ENCODE measurements around the gene WFDC12. TPM values are rescaled to one million over a fixed set of nuclear protein-coding genes. Genes with fewer than 3 reads are reported as not detected.

WFDC12 gene
- total RNA-seq, 2 experiments from 2014 or later: not detected

DNA sequence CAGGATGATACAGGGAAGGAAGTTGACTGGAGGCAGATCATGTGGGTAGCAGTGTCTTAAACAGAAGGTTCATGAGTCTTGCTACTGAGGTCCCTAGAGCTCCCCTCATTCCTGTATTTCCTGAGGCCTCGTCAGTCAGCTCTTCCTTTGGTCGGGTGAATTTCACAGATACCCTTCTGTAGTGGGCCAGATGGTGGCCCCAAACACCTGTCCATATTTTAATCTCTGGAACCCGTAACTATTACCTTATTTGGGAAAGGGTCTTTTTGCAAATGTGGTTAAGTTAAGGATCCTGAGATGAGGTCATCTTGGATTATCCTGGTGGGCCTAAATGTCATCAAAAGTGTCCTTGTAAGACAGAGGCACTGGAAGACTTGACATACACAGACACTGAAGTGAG lies 32.9 kb downstream of the WFDC12 start:
- no TSS peak for BruUV-seq (replicated peaks)
- Histone ChIP-seq H3K9me3 (ENCODE audit: low read length) (no peaks in the 10 kb centered on the region), H3K27ac (ENCODE audit: low read depth, low read length, poor library complexity, severe bottlenecking) (no peak overlapping the region), H3K4me1 (ENCODE audit: insufficient read depth, low read length, poor library complexity, severe bottlenecking) (no peaks in the 10 kb centered on the region), H3K4me2 (ENCODE audit: low read length) (no peak overlapping the region), H3K4me3 (ENCODE audit: low read depth, low read length, poor library complexity, severe bottlenecking) (no peak overlapping the region), H4K20me1 (ENCODE audit: insufficient read depth, low read length) (no peaks in the 10 kb centered on the region), H3K36me3 (ENCODE audit: insufficient read depth, low read length) (0 out of 2 replicates have a peak, but pooled peaks cover 2% of the 10 kb centered on the region), H3K79me2 (ENCODE audit: insufficient read depth, low read depth, low read length) (no peaks in the 10 kb centered on the region), H3K9me2 (ENCODE audit: insufficient read depth, low read length) (no peaks in the 10 kb centered on the region), H2AFZ (ENCODE audit: low read length) (no peak overlapping the region)
- ChIA-PET POLR2A (no interaction called here), CTCF (ENCODE audit: unreplicated experiment) (no interaction called here)
- no peak for DNase-seq (ENCODE audit: low spot score)
- TF ChIP-seq, protein P1, sequence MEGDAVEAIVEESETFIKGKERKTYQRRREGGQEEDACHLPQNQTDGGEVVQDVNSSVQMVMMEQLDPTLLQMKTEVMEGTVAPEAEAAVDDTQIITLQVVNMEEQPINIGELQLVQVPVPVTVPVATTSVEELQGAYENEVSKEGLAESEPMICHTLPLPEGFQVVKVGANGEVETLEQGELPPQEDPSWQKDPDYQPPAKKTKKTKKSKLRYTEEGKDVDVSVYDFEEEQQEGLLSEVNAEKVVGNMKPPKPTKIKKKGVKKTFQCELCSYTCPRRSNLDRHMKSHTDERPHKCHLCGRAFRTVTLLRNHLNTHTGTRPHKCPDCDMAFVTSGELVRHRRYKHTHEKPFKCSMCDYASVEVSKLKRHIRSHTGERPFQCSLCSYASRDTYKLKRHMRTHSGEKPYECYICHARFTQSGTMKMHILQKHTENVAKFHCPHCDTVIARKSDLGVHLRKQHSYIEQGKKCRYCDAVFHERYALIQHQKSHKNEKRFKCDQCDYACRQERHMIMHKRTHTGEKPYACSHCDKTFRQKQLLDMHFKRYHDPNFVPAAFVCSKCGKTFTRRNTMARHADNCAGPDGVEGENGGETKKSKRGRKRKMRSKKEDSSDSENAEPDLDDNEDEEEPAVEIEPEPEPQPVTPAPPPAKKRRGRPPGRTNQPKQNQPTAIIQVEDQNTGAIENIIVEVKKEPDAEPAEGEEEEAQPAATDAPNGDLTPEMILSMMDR (conservative IDR thresholded peaks at IDR 0.05; ENCODE audit: low read length): no peak
- TF ChIP-seq EZH2phosphoT487 (IDR thresholded peaks at IDR 0.05; ENCODE audit: borderline replicate concordance, low read depth, low read length): no peak
- intact Hi-C loops (cut with micrococcal nuclease; ENCODE audit: unreplicated experiment): no loop called here

DNA sequence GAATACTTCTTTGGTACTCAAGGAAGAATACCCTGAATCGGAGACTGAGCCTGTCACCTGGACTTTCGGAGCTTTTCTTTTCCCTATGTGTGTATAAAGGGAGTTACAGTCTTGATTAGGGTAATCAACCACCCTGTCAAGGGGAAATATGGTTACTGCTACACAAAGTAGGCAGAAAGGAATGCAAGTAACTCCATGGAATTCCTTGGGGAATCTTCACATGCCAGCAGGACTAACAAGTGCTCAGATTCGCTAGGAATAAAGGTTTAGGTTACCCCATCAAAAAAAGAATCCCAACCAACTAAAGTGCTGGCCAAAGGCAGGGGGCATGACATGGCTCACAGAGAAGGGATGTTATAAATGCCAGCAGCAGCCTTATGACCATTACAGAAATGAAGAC lies 33.8 kb downstream of the WFDC12 start:
- POLR2A ChIA-PET: no interaction called here
- H3K9me2 ChIP-seq (ENCODE audit: insufficient read depth, low read length): no peaks in the 10 kb centered on the region
- no peaks in the 10 kb centered on the region for H4K20me1 ChIP-seq (ENCODE audit: insufficient read depth, low read length)
- H3K4me2 ChIP-seq (ENCODE audit: low read length): no peak overlapping the region
- H3K4me1 ChIP-seq (ENCODE audit: insufficient read depth, low read length, poor library complexity, severe bottlenecking): no peaks in the 10 kb centered on the region
- CTCF ChIA-PET (ENCODE audit: unreplicated experiment): no interaction called here
- H3K36me3 ChIP-seq (ENCODE audit: insufficient read depth, low read length): peaks cover 5% of the 10 kb centered on the region; the same call in 1 of the 2 replicates
- TF ChIP-seq, protein P1 (conservative IDR thresholded peaks at IDR 0.05; ENCODE audit: low read length): no peak
- no peak for TF ChIP-seq EZH2phosphoT487 (IDR thresholded peaks at IDR 0.05; ENCODE audit: borderline replicate concordance, low read depth, low read length)
- no peaks in the 10 kb centered on the region for H3K9me3 ChIP-seq (ENCODE audit: low read length)
- intact Hi-C loops (cut with micrococcal nuclease; ENCODE audit: unreplicated experiment): no loop called here
- no TSS peak for BruUV-seq (replicated peaks)
- DNase-seq (ENCODE audit: low spot score): no peak
- no peak overlapping the region for H2AFZ ChIP-seq (ENCODE audit: low read length)
- no peak overlapping the region for H3K4me3 ChIP-seq (ENCODE audit: low read depth, low read length, poor library complexity, severe bottlenecking)
- no peak overlapping the region for H3K27ac ChIP-seq (ENCODE audit: low read depth, low read length, poor library complexity, severe bottlenecking)
- no peaks in the 10 kb centered on the region for H3K79me2 ChIP-seq (ENCODE audit: insufficient read depth, low read depth, low read length)

DNA sequence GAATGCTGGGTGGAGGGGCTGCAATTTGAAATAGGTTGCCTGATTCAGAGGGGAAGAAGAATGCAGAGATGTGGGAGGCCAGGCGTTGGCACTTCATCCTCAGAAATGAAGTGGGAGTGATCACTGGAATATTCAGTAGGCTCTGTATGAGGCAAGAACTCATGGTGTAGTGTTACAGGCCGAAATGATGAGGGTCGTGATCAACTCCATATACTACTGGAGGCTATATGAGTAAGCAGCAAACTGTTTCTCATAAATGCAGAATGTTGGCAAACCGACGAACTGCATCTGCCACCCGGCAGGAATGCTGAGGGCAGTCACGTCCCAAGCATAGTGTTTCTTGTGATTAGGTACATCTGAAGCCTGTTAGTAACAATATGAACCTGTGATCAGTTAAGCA lies 36.0 kb downstream of the WFDC12 start:
- H3K9me2 ChIP-seq (ENCODE audit: insufficient read depth, low read length): no peaks in the 10 kb centered on the region

More for the DNA sequence above, 36.0 kb downstream of the WFDC12 start:
- H3K36me3 ChIP-seq (ENCODE audit: insufficient read depth, low read length): peaks cover 7% of the 10 kb centered on the region
- no peaks in the 10 kb centered on the region for H3K4me1 ChIP-seq (ENCODE audit: insufficient read depth, low read length, poor library complexity, severe bottlenecking)
- intact Hi-C loops (cut with micrococcal nuclease; ENCODE audit: unreplicated experiment): no loop called here
- H3K4me2 ChIP-seq (ENCODE audit: low read length): no peak overlapping the region
- no peaks in the 10 kb centered on the region for H3K79me2 ChIP-seq (ENCODE audit: insufficient read depth, low read depth, low read length)
- CTCF ChIA-PET (ENCODE audit: unreplicated experiment): no interaction called here
- H3K9me3 ChIP-seq (ENCODE audit: low read length): no peaks in the 10 kb centered on the region
- BruUV-seq (replicated peaks): no TSS peak
- H4K20me1 ChIP-seq (ENCODE audit: insufficient read depth, low read length): no peaks in the 10 kb centered on the region
- DNase-seq (ENCODE audit: low spot score): no peak
- H2AFZ ChIP-seq (ENCODE audit: low read length): no peak overlapping the region
- no peak overlapping the region for H3K4me3 ChIP-seq (ENCODE audit: low read depth, low read length, poor library complexity, severe bottlenecking)
- POLR2A ChIA-PET: no interaction called here
- TF ChIP-seq EZH2phosphoT487 (IDR thresholded peaks at IDR 0.05; ENCODE audit: borderline replicate concordance, low read depth, low read length): no peak
- TF ChIP-seq, protein P1 (conservative IDR thresholded peaks at IDR 0.05; ENCODE audit: low read length): no peak
- no peak overlapping the region for H3K27ac ChIP-seq (ENCODE audit: low read depth, low read length, poor library complexity, severe bottlenecking)

Measured in OCI-LY7 (cell line).